Stomach (tissue), 9 donors: ENCODE measurements around the gene HSPA12A. TPM values are rescaled to one million over a fixed set of nuclear protein-coding genes. Genes with fewer than 3 reads are reported as not detected.

Experiments
- DNase-seq, 2 donors: peaks; one replicate each; pipeline versions ENCODE4 v3.0.0 to v3.0.0-alpha.2; 2013 to 2019
- H3K27ac ChIP-seq, 5 donors: fragments of 200-600 bp in 4 of 5; sonication (generic) in 4 of 5; one replicate each; pipeline ENCODE4 v1.5.1; 2013 to 2019; ENCODE audit warnings: mild to moderate bottlenecking in 1 of 5, moderate library complexity in 1 of 5
- H3K27me3 ChIP-seq, 3 donors: fragments of 200-600 bp; sonication (generic); one replicate each; pipeline ENCODE4 v1.5.1; 2017 to 2019; ENCODE audit warnings: mixed run types in 1 of 3
- H3K36me3 ChIP-seq, 4 donors: fragments of 200-600 bp; sonication (generic); 1 replicate in 3 of 4; 2 replicates in 1 of 4; pipeline ENCODE4 v1.5.1; 2016 to 2019
- H3K4me1 ChIP-seq, 4 donors: fragments of 200-600 bp; sonication (generic); one replicate each; pipeline ENCODE4 v1.5.1; 2016 to 2019
- H3K4me3 ChIP-seq, 4 donors: fragments of 200-600 bp; sonication (generic) in 3 of 4; one replicate each; pipeline ENCODE4 v1.5.1; 2016 to 2019; ENCODE audit warnings: mild to moderate bottlenecking in 1 of 4
- H3K9me3 ChIP-seq, 4 donors: fragments of 200-600 bp; sonication (generic); one replicate each; pipeline ENCODE4 v1.5.1; 2016 to 2019
- CTCF ChIP-seq, 7 experiments: fragments of 450-650 bp in 4 of 7; fragments of 200-600 bp in 3 of 7; sonication (generic) in 3 of 7; IDR thresholded peaks; one replicate each; pipeline ENCODE4 v1.5.1; 2016 to 2019; ENCODE audit warnings: antibody characterized with exemption in 7 of 7, control low read depth in 2 of 7, mild to moderate bottlenecking in 1 of 7
- EP300 ChIP-seq: sonication (generic); formaldehyde crosslinking; IDR thresholded peaks from one replicate; pipeline ENCODE4 v1.6.1; 2017; ENCODE audit warnings: antibody characterized with exemption
- POLR2A ChIP-seq, 4 donors: fragments of 450-650 bp; IDR thresholded peaks; one replicate each; pipeline ENCODE4 v1.6.1; 2016; ENCODE audit warnings: antibody characterized with exemption in 4 of 4, control low read depth in 2 of 4, mild to moderate bottlenecking in 1 of 4, moderate library complexity in 1 of 4
- POLR2AphosphoS5 ChIP-seq, 3 donors: sonication (generic); formaldehyde crosslinking; IDR thresholded peaks; one replicate each; pipeline ENCODE4 v1.6.1; 2016; ENCODE audit warnings: antibody characterized with exemption in 3 of 3
- WGBS, 5 donors: extraction: QIAGEN DNeasy Blood & Tissue Kit in 3 of 5; methylation state at CpG; one replicate each; pipeline versions ENCODE4 v1.1.5 to v1.1.7; 2013 to 2018; 5-methylcytosine and 5-hydroxymethylcytosine counted together
- intact Hi-C: fragments of 100-400 bp; cut with DNase I; formaldehyde crosslinking; loops from one replicate; pipeline ENCODE4 v1.15.1; 2023; ENCODE audit warnings: low total_unique reads
- polyA plus RNA-seq, 3 donors: library from polyadenylated mRNA; stranded (reverse); fragments of 200-250 nt; gene quantifications; one replicate each; pipeline ENCODE4 v1.2.3, GENCODE V29; 2013
- total RNA-seq, 5 donors: library from RNA; depleted of rRNA; stranded (reverse); fragments of >200 nt; gene quantifications; one replicate each; pipeline versions ENCODE4 v1.1.0 to v1.2.3, GENCODE V29; 2014 to 2016
- donor health status: healthy with polysubstance abuse.
- donor health status: Bipolar disorder and iron deficiency.
- donor health status: healthy.

The HSPA12A gene
- total and polyA plus RNA-seq, 8 donors, result 2.0 to 25.5 (median 4.1) TPM

GRCh38 chr10:116704926-116705325, 37.4 kb downstream of the HSPA12A start:
- 63 to 82% (median 68%) methylated on average over 9 to 11 of the region's 11 CpGs for WGBS, 5 donors
- Histone ChIP-seq H3K27me3 (no peaks in the 10 kb centered on the region), H3K9me3 (no peaks in the 10 kb centered on the region), H3K4me3 (no peak overlapping the region), H3K4me1 (peaks cover 0 to 7% (median 0%) of the 10 kb centered on the region in 4 donors), H3K36me3 (no peaks in the 10 kb centered on the region), H3K27ac (no peak overlapping the region)
- intact Hi-C loops, result no loop called here
- no peak for TF ChIP-seq CTCF (IDR thresholded peaks at IDR 0.05)
- TF ChIP-seq POLR2A (IDR thresholded peaks at IDR 0.05), result no peak
- TF ChIP-seq POLR2AphosphoS5 (IDR thresholded peaks at IDR 0.05), result no peak
- no peak for TF ChIP-seq EP300
- DNase-seq, result peak in 1 of 2 donors; percentile 62

- intact Hi-C loops, result no loop called here
- H3K4me1 ChIP-seq, result no peaks in the 10 kb centered on the region
- H3K4me3 ChIP-seq, result no peak overlapping the region
- no peak overlapping the region for H3K27ac ChIP-seq
- no peaks in the 10 kb centered on the region for H3K27me3 ChIP-seq
- DNase-seq, result no peak
- H3K36me3 ChIP-seq, result peaks cover 0 to 5% (median 0%) of the 10 kb centered on the region in 4 donors
- no peaks in the 10 kb centered on the region for H3K9me3 ChIP-seq
- TF ChIP-seq EP300, result no peak
- no peak for TF ChIP-seq POLR2AphosphoS5 (IDR thresholded peaks at IDR 0.05)
- TF ChIP-seq CTCF (IDR thresholded peaks at IDR 0.05), result no peak
- no peak for TF ChIP-seq POLR2A (IDR thresholded peaks at IDR 0.05)
- WGBS, 5 donors, result 76 to 86% (median 83%) methylated on average over 5 to 9 of the region's 9 CpGs
These were observed 40.2 kb downstream of the HSPA12A start for GRCh38 chr10:116702165-116702564.

- Histone ChIP-seq H3K36me3 (peaks cover 0 to 5% (median 0%) of the 10 kb centered on the region in 4 donors), H3K27me3 (no peaks in the 10 kb centered on the region), H3K27ac (no peak overlapping the region), H3K4me3 (no peak overlapping the region), H3K9me3 (no peaks in the 10 kb centered on the region), H3K4me1 (peaks cover 0 to under 1% (median 0%) of the 10 kb centered on the region in 4 donors)
- intact Hi-C loops, result no loop called here
- DNase-seq, result no peak
- 56 to 72% (median 57%) methylated on average over 5 of the region's 5 CpGs for WGBS, 5 donors
- TF ChIP-seq EP300, result no peak
- no peak for TF ChIP-seq POLR2AphosphoS5 (IDR thresholded peaks at IDR 0.05)
- TF ChIP-seq CTCF (IDR thresholded peaks at IDR 0.05), result no peak
- no peak for TF ChIP-seq POLR2A (IDR thresholded peaks at IDR 0.05)
These were observed 42.8 kb downstream of the HSPA12A start for GRCh38 chr10:116699471-116700150.

- 86 to 90% (median 90%) methylated on average over 9 of the region's 9 CpGs for WGBS, 5 donors
- DNase-seq, result no peak
These were observed 43.3 kb downstream of the HSPA12A start for GRCh38 chr10:116699049-116699448.

More at GRCh38 chr10:116699049-116699448, 43.3 kb downstream of the HSPA12A start:
- peak overlapping the region in 1 of 5 donors; percentile 2 for H3K27ac ChIP-seq
- H3K9me3 ChIP-seq, result no peaks in the 10 kb centered on the region
- intact Hi-C loops, result no loop called here
- H3K27me3 ChIP-seq, result no peaks in the 10 kb centered on the region
- TF ChIP-seq EP300 (no peak), POLR2AphosphoS5 (IDR thresholded peaks at IDR 0.05) (no peak), CTCF (IDR thresholded peaks at IDR 0.05) (no peak), POLR2A (IDR thresholded peaks at IDR 0.05) (no peak)
- peaks cover 0 to 5% (median 0%) of the 10 kb centered on the region in 4 donors for H3K36me3 ChIP-seq
- H3K4me3 ChIP-seq, result no peak overlapping the region
- peaks cover 0 to 6% (median 0%) of the 10 kb centered on the region in 4 donors for H3K4me1 ChIP-seq
